Small intestine (tissue), 7 donors: ENCODE measurements around the gene NEK6. TPM values are rescaled to one million over a fixed set of nuclear protein-coding genes. Genes with fewer than 3 reads are reported as not detected.

Experiments
- DNase-seq, 2 donors: peaks; one replicate each; pipeline versions ENCODE4 v3.0.0 to v3.0.0-alpha.2; 2013
- FAIRE-seq: peaks from 2 replicates; lab custom pipeline; 2012; peaks lifted over from hg19 to GRCh38; lab: Jason Lieb, UNC
- H3K27ac ChIP-seq, 3 donors: one replicate each; pipeline ENCODE4 v1.5.1; 2013; ENCODE audit warnings: low read length in 2 of 3, mild to moderate bottlenecking in 2 of 3, control low read depth in 1 of 3, inconsistent platforms in 1 of 3, low read depth in 1 of 3, moderate library complexity in 1 of 3
- H3K27me3 ChIP-seq, 3 donors: one replicate each; pipeline ENCODE4 v1.6.1; 2013; ENCODE audit warnings: low read length in 3 of 3, inconsistent platforms in 1 of 3; ENCODE audit not compliant: control insufficient read depth in 3 of 3, insufficient read depth in 3 of 3
- H3K36me3 ChIP-seq, 3 donors: one replicate each; pipeline ENCODE4 v1.6.1; 2013; ENCODE audit warnings: low read length in 3 of 3, inconsistent platforms in 1 of 3, low read depth in 1 of 3, mild to moderate bottlenecking in 1 of 3, moderate library complexity in 1 of 3; ENCODE audit not compliant: control insufficient read depth in 3 of 3, insufficient read depth in 2 of 3
- H3K4me1 ChIP-seq, 3 donors: one replicate each; pipeline ENCODE4 v1.6.1; 2013; ENCODE audit warnings: low read length in 2 of 3, inconsistent platforms in 1 of 3, low read depth in 1 of 3, mild to moderate bottlenecking in 1 of 3, moderate library complexity in 1 of 3; ENCODE audit not compliant: control insufficient read depth in 3 of 3, insufficient read depth in 2 of 3
- H3K4me3 ChIP-seq, 3 donors: one replicate each; pipeline ENCODE4 v1.5.1; 2013; ENCODE audit warnings: low read length in 3 of 3, control low read depth in 1 of 3, inconsistent platforms in 1 of 3, low read depth in 1 of 3, mild to moderate bottlenecking in 1 of 3, moderate library complexity in 1 of 3
- H3K9me3 ChIP-seq, 2 donors: one replicate each; pipeline ENCODE4 v1.6.1; 2013; ENCODE audit warnings: low read depth in 1 of 2, low read length in 1 of 2; ENCODE audit not compliant: control insufficient read depth in 2 of 2, insufficient read depth in 1 of 2
- WGBS, 3 donors: extraction: QIAGEN DNeasy Blood & Tissue Kit; methylation state at CpG; one replicate each; pipeline ENCODE4 v1.1.7; 2013; 5-methylcytosine and 5-hydroxymethylcytosine counted together
- polyA plus RNA-seq, 4 donors: library from polyadenylated mRNA; stranded (reverse) in 3 of 4; unstranded in 1 of 4; fragments of 200-250 nt in 3 of 4; fragments of 120-200 nt in 1 of 4; gene quantifications; one replicate each; pipeline versions ENCODE4 v1.2.1 to v1.2.3, GENCODE V29; 2013
- donor health status: healthy with polysubstance abuse.
- donor health status: control.
- donor health status: control.
- donor health status: Bipolar disorder and iron deficiency.
- donor health status: healthy.

NEK6 gene
- polyA plus RNA-seq, 4 donors, result 9.7 to 31.2 (median 23.6) TPM

DNA sequence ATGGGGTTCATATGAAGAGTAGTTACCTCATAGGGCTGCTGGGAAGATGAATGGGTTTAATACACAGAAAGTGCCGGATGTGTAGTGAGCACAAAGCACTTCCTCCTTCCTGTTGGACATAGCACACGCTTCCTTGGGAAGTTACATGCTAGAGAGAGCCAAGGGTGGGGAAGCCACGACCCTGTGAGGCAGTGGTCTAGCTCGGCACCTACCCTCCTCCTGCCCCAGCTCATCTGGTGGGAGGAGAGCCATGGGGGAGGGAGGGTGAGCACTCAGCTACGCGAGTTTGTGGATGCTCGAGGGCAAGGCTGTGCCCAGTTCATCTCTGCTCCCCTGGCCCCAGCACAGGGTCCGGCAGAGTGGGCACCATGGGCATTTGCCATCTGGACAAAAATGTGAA, 43.6 kb upstream of the NEK6 start:
- Histone ChIP-seq H3K36me3 (no peaks in the 10 kb centered on the region), H3K9me3 (no peaks in the 10 kb centered on the region), H3K27me3 (no peaks in the 10 kb centered on the region), H3K4me1 (peaks cover 0 to 6% (median 6%) of the 10 kb centered on the region in 3 donors), H3K4me3 (no peak overlapping the region), H3K27ac (no peak overlapping the region)
- no peak for DNase-seq
- 62 to 84% (median 70%) methylated on average over 8 of the region's 8 CpGs for WGBS, 3 donors
- FAIRE-seq, result no peak

DNA sequence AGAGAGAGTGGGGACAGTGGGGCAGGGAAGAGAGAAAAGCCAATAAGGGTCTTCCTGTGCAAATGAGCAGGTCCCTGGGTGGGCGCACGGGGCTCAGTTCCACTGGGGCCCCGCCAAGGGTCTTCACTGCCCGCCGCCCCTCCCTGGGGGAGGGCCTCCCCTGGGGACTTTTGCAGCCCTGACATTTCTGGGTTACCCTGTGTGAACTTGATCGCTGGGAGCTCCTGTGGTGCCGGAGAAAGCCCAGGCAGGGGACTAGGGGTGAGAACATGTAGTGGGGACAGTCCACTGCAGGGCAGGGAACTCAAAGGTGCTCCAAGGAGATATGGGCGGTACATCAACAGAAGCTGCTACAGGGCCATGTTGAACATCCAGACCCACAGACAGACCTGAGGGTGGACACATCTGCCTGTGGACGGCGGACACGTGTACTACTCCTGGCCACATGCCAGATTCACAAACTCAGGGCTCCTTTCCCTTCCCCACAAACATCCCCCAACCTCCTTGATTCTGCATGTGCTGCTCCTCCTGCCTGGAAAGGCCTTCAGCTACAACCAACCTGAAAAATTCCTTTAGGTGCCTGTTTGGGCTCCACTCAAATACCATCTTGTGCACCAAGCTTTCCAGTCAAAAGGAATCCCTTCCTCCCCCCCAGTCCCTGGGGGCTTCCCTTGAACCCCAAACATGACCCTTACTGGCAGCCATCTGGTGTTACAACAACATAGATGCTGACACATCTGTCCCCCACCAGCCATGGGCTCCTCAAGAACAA, 43.0 kb upstream of the NEK6 start:
- H3K27me3 ChIP-seq, result no peaks in the 10 kb centered on the region
- H3K9me3 ChIP-seq, result no peaks in the 10 kb centered on the region
- H3K36me3 ChIP-seq, result no peaks in the 10 kb centered on the region
- no peak overlapping the region for H3K4me3 ChIP-seq
- FAIRE-seq (no peak), DNase-seq (no peak)
- peaks cover 0 to 6% (median 6%) of the 10 kb centered on the region in 3 donors for H3K4me1 ChIP-seq
- no peak overlapping the region for H3K27ac ChIP-seq
- WGBS, 3 donors, result 78 to 86% (median 85%) methylated on average over 11 of the region's 11 CpGs

GRCh38 chr9:124215368-124215910, 42.3 kb upstream of the NEK6 start:
- Histone ChIP-seq H3K36me3 (no peaks in the 10 kb centered on the region), H3K9me3 (no peaks in the 10 kb centered on the region), H3K27me3 (no peaks in the 10 kb centered on the region), H3K27ac (no peak overlapping the region), H3K4me1 (peaks cover 1 to 8% (median 6%) of the 10 kb centered on the region in 3 donors), H3K4me3 (no peak overlapping the region)
- no peak for DNase-seq
- WGBS, 3 donors, result 90 to 92% (median 91%) methylated on average over 6 of the region's 6 CpGs
- FAIRE-seq, result no peak

DNA sequence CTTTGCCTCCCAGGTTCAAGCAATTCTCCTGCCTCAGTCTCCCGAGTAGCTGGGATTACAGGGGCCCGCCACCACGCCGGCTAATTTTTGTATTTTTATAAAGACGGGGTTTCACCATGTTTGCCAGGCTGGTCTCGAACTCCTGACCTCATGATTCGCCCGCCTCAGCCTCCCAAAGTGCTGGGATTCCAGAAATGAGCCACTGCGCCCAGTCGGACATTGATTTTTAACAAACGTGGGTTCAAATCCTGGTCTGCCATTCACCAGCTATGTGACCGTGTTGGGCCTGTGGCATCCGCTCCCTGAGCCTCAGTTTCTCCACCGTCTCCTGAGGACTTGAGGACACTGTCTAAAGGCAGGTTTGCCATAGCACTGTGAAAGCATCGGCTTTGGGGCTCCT, 41.8 kb upstream of the NEK6 start:
- no peaks in the 10 kb centered on the region for H3K9me3 ChIP-seq
- H3K36me3 ChIP-seq, result no peaks in the 10 kb centered on the region
- no peak for FAIRE-seq
- peaks cover 3 to 11% (median 10%) of the 10 kb centered on the region in 3 donors for H3K4me1 ChIP-seq
- WGBS, 3 donors, result 96 to 98% (median 97%) methylated on average over 15 of the region's 15 CpGs
- H3K27ac ChIP-seq, result no peak overlapping the region
- no peaks in the 10 kb centered on the region for H3K27me3 ChIP-seq
- H3K4me3 ChIP-seq, result no peak overlapping the region
- no peak for DNase-seq

GRCh38 chr9:124216474-124217176, 41.1 kb upstream of the NEK6 start:
- Histone ChIP-seq H3K36me3 (no peaks in the 10 kb centered on the region), H3K9me3 (peaks cover 0 to 6% of the 10 kb centered on the region in 2 donors), H3K4me3 (no peak overlapping the region), H3K4me1 (peaks cover 3 to 12% (median 10%) of the 10 kb centered on the region in 3 donors), H3K27ac (peak overlapping the region in 1 of 3 donors; percentile 41), H3K27me3 (no peaks in the 10 kb centered on the region)
- FAIRE-seq (no peak), DNase-seq (no peak)
- WGBS, 3 donors, result 58 to 88% (median 77%) methylated on average over 9 of the region's 9 CpGs

GRCh38 chr9:124217836-124218437, 39.8 kb upstream of the NEK6 start:
- whole genome bisulfite sequencing, 3 donors, result 64 to 85% (median 77%) methylated on average over 8 of the region's 8 CpGs
- Histone ChIP-seq H3K27me3 (no peaks in the 10 kb centered on the region), H3K9me3 (peaks cover 0 to 13% of the 10 kb centered on the region in 2 donors), H3K4me1 (peaks cover 3 to 23% (median 12%) of the 10 kb centered on the region in 3 donors), H3K4me3 (no peak overlapping the region), H3K27ac (peak overlapping the region in 1 of 3 donors; percentile 41), H3K36me3 (no peaks in the 10 kb centered on the region)
- no peak for FAIRE-seq
- no peak for DNase-seq

GRCh38 chr9:124218438-124218982, 39.2 kb upstream of the NEK6 start:
- Histone ChIP-seq H3K4me3 (no peak overlapping the region), H3K9me3 (peaks cover 0 to 13% of the 10 kb centered on the region in 2 donors), H3K27ac (peak overlapping the region in 1 of 3 donors; percentile 41), H3K36me3 (no peaks in the 10 kb centered on the region), H3K4me1 (peaks cover 3 to 27% (median 12%) of the 10 kb centered on the region in 3 donors), H3K27me3 (no peaks in the 10 kb centered on the region)
- WGBS, 3 donors, result 45 to 54% (median 53%) methylated on average over 10 of the region's 10 CpGs
- DNase-seq (peak; percentile 65 to 88), FAIRE-seq (no peak)

DNA sequence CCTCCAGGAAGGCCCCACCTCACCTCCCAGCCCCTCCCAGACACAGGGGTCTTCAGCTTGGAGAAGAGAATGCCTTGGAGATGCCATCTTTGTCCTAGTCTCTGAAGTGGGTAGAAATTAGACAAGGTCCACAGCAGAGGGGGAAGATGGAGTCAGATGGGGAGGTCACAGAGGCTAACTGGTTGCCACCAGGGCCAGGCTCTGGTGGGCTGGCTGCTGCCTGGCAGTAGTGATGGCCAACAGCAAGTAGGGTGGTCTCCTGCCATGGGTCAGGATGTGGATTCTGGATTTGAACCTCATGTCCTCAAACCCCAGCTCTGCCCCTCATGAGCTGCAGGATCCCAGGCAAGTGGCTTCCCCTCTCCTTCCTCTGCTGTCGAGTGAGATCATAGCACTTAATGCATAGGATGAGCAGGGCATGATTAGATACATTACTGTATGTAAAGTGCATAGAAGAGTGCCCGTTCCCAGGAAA, 38.7 kb upstream of the NEK6 start:
- H3K9me3 ChIP-seq, result peaks cover 0 to 13% of the 10 kb centered on the region in 2 donors
- DNase-seq, result no peak
- H3K36me3 ChIP-seq, result no peaks in the 10 kb centered on the region
- WGBS, 3 donors, result 85 to 90% (median 86%) methylated on average over 2 of the region's 2 CpGs
- no peak overlapping the region for H3K27ac ChIP-seq
- H3K27me3 ChIP-seq, result no peaks in the 10 kb centered on the region
- no peak for FAIRE-seq
- H3K4me3 ChIP-seq, result no peak overlapping the region
- H3K4me1 ChIP-seq, result peaks cover 3 to 32% (median 12%) of the 10 kb centered on the region in 3 donors
